ENCODE measurements around the gene WDR48.
"Not testable (repeated sequence)": the region's sequence is repeated elsewhere in the genome, so short reads cannot be mapped to it uniquely, and the experiment has no call there.

Gene WDR48

GRCh38 chr3:39051649-39052561 lies at the start of gene WDR48, which contains the start of gene SCN11A:
WDR48 (plus strand) TSS chr3:39052016; CDS start chr3:39052026, 10 bp downstream.
SCN11A (minus strand) TSS chr3:39051944; CDS start chr3:38950362, 101,582 bp downstream.
- DNase-seq = peak; percentile 91

DNA sequence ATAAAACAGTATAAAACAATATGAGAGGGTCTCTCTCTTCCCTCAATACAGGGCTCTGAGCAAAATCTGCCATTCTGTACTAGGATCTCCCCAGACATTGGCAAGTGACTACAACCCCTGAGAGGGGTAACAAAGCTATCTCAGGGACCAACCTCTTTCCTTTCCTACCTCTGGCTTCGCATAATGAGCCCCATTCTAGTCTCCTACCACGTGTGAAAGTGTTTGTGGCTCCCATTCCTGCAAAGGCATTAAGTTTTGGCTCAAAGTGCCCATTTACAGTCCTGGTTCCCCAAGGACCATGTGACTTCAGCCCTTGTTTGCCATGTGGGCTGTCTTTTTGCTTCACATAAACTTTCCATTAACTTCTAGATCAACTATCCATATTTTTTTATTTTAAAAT lies 46.5 kb upstream of the WDR48 start:
- DNase-seq = no peak

- no peak for DNase-seq
Observed at GRCh38 chr3:39011191-39011736, 40.6 kb upstream of the WDR48 start.

DNA sequence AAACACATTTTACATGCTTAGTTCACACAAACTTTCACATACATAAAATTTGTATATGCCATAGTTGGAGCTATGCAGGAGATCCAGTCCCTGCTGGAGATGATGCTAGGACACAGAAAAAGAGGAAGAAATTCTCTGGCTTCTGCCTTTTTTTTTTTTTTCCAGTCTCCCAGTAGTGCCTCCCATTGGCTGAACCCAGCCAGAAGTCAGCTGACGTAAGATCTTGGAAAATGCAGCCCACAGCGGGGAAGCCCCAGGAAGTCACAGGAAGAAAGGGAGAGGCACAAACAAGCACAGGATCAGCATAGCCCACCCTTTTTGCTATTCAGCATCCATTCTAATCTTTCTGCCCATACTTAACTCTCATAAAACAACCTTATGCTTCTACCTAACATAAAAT lies 38.5 kb upstream of the WDR48 start:
- DNase-seq = no peak

- DNase-seq = no peak
Observed at GRCh38 chr3:39013921-39014509, 37.8 kb upstream of the WDR48 start.

GRCh38 chr3:39015418-39015817 lies 36.4 kb upstream of the WDR48 start:
- no peak for DNase-seq

DNA sequence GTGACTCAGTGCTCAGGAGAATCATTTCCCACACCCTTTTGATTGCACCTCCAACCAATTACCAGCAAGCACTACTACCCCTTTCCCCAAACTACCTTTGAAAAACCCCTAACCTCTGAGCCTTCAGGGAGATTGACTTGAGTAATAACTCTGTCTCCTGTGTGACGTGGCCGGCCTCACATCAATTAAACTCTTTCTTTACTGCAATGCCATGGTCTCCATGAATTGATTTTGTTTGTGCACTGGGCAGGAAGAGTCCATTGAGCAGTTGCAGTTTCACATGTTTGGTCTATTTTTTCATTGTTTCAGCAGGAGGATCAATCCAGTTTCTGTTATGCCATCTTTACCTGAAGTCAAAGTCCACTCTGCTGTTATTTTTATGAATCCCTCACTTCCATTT lies 32.5 kb upstream of the WDR48 start:
- no peak for DNase-seq

DNA sequence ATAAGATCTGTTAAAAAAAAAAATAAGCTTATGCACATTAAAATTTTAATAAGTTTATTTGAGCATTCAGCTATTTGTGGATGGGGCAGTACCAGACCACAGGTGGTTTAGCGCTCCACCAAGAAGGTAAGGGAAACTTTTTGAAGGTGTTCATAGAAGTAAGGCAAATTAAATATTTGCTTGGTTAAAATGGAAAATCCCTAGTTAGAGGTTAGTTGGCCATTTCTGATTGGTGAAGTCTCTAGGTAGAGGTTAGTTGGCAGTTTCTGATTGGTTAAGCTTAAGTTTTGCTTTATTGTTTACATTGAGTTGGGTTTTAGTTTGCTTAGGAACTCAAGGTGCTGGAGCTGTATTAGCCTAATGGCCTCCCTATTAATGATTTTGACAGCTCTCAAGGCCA lies 30.8 kb upstream of the WDR48 start:
- DNase-seq = no peak

DNA sequence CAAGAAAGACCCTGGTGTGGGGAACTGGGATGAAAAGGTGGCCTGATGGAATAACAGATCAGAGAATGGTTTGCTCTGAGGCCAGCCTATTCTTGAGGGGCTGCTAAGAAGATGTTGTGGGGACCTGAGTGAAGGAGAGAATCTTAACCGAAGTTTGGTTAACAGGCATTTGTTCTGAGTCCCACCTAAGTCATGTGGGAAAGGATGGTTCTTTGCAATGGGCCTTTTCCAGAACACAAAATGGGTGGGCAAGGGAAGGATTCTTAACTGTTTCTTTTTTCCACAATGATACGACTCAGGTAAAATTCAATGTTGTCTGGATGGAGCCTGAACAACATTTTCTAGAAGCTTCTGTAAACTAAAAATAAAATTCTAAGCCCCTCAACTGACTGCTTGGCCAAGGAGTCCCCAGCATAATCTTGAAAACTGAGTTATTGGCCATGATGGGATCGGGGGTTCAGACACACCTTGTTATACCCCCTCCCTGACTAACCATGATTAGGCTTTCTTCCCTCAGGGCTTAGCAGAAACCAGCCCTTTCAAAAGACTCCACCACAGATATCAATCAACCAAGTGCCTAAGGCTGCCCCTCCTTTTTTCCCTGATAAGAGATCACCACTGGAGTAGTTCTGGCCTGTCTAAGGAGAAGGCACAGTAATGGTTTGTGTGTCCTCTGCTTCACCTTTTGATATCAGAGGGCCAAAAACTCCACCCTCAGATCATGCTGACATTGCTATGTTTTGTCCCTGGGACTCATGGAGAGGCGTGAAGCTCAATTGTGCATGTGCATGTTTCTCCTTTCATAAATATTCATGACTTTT lies 30.1 kb upstream of the WDR48 start:
- no peak for DNase-seq

DNA sequence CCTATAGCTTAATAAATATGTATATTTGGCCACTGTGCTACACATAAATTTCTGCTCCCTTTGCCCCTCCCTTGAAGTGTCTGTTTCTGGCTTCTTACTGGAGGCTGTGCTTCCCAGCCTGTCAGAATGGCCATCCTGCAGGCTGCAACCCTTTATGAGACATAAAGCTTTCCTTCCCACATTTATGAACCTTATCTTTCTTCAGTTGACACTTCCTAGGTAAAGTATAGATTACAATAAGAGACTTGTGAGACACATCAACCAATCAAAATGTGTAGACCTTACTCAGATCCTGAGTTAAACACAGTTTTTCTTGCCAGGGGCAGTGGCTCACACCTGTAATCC lies 29.6 kb upstream of the WDR48 start:
- no peak for DNase-seq

- DNase-seq = no peak
Observed at GRCh38 chr3:39024497-39024896, 27.3 kb upstream of the WDR48 start.

DNA sequence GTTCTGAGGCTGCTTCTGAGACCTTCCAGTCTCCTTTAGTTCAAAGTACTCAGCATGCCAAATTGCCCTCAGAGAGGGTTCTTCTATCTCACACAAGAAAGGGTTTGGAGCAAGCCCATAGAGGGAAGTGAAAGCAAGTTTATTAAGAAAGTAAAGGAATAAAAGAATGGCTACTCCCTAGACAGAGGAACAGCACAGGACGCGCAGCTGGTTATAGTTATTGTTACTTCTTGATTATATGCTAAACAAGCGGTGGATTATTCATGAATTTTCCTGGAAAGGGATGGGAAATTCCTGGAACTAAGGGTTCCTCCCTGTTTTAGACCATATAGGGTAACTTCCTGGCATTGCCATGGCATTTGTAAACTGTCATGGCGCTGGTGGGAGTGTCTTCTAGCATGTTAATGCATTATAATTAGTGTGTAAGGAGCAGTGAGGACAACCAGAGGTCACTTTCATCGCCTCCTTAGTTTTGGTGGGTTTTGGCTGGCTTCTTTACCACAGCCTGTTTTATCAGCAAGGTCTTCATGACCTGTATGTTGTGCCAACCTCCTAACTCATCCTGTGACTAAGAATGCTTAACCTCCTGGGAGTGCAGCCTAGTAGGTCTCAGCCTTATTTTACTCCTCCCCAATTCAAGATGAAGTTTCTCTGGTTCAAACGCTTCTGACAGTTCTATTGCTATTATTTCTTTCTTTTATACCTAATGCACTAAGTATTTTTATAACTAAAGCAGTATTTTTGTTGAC lies 26.4 kb upstream of the WDR48 start:
- no peak for DNase-seq

DNA sequence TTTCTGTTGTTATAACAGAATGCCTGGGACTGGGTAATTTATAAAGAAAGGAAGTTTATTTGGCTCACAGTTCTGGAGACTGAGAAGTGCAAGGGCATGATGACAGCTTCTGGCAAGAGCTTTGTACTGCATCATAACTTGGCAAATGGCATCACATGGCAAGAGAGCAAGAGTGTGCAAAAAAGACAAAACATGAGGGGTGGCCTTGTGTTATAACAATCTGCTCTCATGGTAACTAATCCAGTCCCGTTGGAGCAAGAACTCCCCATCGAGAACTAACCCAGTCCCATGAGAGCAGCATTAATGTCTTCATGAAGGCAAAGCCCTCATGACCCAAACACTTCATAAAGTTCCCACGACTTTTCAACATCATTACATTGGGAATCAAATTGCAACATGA lies 23.3 kb upstream of the WDR48 start:
- DNase-seq = no peak

GRCh38 chr3:39029556-39029955 lies 22.3 kb upstream of the WDR48 start:
- no peak for DNase-seq

DNA sequence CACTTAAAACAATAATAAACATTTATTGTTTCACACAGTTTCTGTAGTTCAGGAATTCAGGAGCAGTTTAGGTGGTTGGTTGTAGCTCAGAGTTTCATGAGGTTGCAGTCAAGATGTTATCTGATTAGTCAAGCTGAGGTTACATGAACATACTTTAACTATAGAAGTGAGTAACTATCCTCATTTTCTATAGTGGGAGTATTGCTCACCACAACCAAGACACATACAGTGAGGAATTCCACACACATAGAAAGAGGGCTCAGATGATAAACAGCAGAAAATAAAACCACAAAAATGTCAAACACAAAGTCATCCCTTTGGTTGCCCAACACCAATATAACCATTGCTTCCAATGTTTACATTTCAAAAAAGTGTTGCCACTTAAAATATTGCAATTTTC lies 13.7 kb upstream of the WDR48 start:
- DNase-seq = no peak

DNA sequence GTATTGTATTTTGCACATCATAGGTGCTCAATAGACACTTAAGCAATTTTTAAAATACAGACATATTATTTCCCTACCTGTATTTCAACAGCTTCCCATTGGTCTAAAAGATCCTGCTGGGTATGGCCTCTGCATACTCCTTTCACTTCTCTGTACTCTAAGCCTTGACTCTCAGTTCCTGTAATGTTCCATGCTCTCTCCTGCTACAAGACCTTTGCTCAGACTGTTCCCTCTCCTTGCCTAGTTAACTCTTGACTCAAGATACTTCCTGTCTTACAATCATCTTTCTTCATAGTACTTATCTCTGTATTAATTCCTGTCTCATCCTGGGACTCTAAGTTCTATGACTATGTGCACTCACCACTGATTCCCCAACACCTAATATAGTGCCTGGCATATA lies 1.8 kb upstream of the WDR48 start:
- no peak for DNase-seq

DNA sequence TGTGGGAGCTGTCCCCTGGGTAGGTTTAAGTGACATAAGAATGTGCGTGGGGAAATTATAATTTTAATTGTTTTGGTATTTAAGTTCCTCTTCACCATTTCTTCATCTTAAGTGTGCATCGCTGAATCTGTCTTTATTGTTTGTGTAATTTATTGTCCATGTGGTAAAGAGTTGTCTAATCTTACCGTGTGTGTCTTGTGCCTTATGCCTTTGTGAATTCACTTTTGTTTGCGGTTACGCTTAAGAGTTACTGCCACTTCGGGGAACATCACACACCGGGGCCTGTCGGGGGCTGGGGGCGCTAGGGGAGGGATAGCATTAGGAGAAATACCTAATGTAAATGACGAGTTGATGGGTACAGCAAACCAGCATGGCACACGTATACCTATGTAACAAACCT lies 767 bp downstream of the WDR48 start:
- no peak for DNase-seq

DNA sequence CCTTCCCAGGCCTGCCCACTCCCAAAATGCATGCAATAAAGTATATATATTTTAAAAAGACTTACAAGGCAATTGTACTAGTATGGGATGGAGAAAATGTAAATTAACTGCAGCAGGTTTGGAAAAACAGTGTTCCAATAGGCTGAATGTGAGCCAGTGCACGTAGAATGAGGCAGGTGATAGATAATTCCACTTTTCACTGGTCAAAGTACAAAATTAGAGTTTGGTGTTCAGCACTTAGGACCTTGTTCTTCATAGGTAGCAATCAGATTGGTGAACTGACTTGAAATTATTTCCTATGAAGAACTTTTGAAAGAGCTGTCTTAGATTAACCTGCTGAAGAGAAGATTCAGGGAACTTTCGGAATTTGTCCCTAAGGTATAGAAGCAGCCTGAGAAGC lies 1.9 kb downstream of the WDR48 start:
- DNase-seq = no peak

- DNase-seq = no peak
Observed at GRCh38 chr3:39056151-39056550, 4.3 kb downstream of the WDR48 start.

DNA sequence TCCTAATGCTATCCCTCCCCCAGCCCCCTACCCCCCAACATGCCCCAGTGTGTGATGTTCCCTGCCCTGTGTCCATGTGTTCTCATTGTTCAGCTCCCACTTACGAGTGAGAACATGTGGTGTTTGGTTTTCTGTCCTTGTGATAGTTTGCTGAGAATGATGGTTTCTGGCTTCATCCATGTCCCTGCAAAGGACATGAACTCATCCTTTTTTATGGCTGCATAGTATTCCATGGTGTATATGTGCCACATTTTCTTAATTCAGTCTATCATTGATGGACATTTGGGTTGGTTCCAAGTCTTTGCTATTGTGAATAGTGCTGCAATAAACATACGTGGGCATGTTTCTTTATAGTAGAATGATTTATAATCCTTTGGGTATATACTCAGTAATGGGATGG lies 9.4 kb downstream of the WDR48 start:
- not testable (repeated sequence) for DNase-seq

DNA sequence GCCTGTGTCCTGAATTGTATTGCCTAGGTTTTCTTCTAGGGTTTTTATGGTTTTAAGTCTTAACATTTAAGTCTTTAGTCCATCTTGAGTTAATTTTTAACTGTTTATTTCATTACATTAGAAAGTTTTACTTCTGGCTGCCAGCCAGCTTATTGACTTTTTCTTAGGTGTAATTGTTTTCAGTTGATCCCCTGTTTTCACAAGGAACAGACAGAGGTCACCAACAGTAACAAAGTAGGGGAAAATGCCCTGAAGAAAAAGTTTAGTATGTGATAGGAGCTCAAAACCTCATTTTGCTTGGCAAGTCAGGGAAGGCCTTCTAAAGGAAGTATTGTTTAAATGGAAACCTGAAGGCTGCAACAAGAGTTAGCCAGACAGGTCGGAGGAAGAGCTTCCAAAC lies 10.4 kb downstream of the WDR48 start:
- DNase-seq = no peak

DNA sequence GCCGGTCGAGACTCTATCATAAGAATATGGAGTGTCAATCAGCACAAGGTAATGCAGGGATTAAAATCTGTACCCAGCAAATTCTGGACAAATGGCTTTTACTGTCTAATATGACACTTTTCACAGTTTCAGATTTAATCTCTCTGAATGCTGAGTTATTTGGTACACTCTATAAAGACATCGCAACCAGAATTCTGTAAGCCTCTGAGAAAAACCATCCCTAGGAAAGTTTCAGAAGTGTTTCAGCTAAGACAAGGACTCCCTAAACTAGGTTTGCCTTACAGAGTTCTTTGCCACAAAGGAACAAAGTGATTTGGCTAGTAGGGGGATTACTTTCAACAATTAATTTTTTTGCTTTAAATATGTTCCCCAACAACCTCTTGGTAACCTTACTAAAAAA lies 11.3 kb downstream of the WDR48 start:
- no peak for DNase-seq

- no peak for DNase-seq
Observed at GRCh38 chr3:39064646-39065045, 12.8 kb downstream of the WDR48 start.

Data from activated naive CD4-positive, alpha-beta T cell treated with anti-CD3 and anti-CD28 coated beads, Interleukin-2, amount 50 U/mL, for 16 hours (primary cell).